ENCODE measurements around the gene GIT2. TPM values are rescaled to one million over a fixed set of nuclear protein-coding genes. Genes with fewer than 3 reads are reported as not detected.

GIT2 gene
- total RNA-seq, 1 donor from 2014 or later, result 40.7 TPM

- no peaks in the 10 kb centered on the region for H3K9me3 Mint-ChIP-seq (ENCODE audit: low read depth)
- peaks cover 2% of the 10 kb centered on the region for H3K27me3 Mint-ChIP-seq
- no peak for DNase-seq (ENCODE audit: low spot score, unreplicated experiment)
- no peak overlapping the region for H3K4me3 Mint-ChIP-seq (ENCODE audit: low read depth)
- peaks cover 16% of the 10 kb centered on the region for H3K4me1 Mint-ChIP-seq (ENCODE audit: low read depth)
- no peak for TF ChIP-seq CTCF (IDR thresholded peaks at IDR 0.05; ENCODE audit: unreplicated experiment)
- H3K27ac Mint-ChIP-seq, result no peak overlapping the region
- H3K36me3 Mint-ChIP-seq (ENCODE audit: insufficient read depth), result no peaks in the 10 kb centered on the region
These were observed 99.1 kb downstream of the GIT2 start for GRCh38 chr12:109897029-109897428.

GRCh38 chr12:109896188-109896587 lies 100.0 kb downstream of the GIT2 start:
- peaks cover 3% of the 10 kb centered on the region for H3K27me3 Mint-ChIP-seq
- H3K4me1 Mint-ChIP-seq (ENCODE audit: low read depth), result peaks cover 9% of the 10 kb centered on the region
- H3K9me3 Mint-ChIP-seq (ENCODE audit: low read depth), result no peaks in the 10 kb centered on the region
- H3K4me3 Mint-ChIP-seq (ENCODE audit: low read depth), result no peak overlapping the region
- no peak overlapping the region for H3K27ac Mint-ChIP-seq
- DNase-seq (ENCODE audit: low spot score, unreplicated experiment), result no peak
- TF ChIP-seq CTCF (IDR thresholded peaks at IDR 0.05; ENCODE audit: unreplicated experiment), result no peak
- no peaks in the 10 kb centered on the region for H3K36me3 Mint-ChIP-seq (ENCODE audit: insufficient read depth)

GRCh38 chr12:109894939-109895338 lies 101.2 kb downstream of the GIT2 start:
- Mint-ChIP-seq H3K27me3 (peaks cover 6% of the 10 kb centered on the region), H3K9me3 (ENCODE audit: low read depth) (no peaks in the 10 kb centered on the region), H3K36me3 (ENCODE audit: insufficient read depth) (no peaks in the 10 kb centered on the region), H3K4me1 (ENCODE audit: low read depth) (peaks cover under 1% of the 10 kb centered on the region), H3K4me3 (ENCODE audit: low read depth) (no peak overlapping the region), H3K27ac (no peak overlapping the region)
- TF ChIP-seq CTCF (IDR thresholded peaks at IDR 0.05; ENCODE audit: unreplicated experiment), result no peak
- DNase-seq (ENCODE audit: low spot score, unreplicated experiment), result no peak

- DNase-seq (ENCODE audit: low spot score, unreplicated experiment), result no peak
- H3K27ac Mint-ChIP-seq, result no peak overlapping the region
- peaks cover 10% of the 10 kb centered on the region for H3K27me3 Mint-ChIP-seq
- H3K9me3 Mint-ChIP-seq (ENCODE audit: low read depth), result no peaks in the 10 kb centered on the region
- TF ChIP-seq CTCF (IDR thresholded peaks at IDR 0.05; ENCODE audit: unreplicated experiment), result no peak
- no peaks in the 10 kb centered on the region for H3K36me3 Mint-ChIP-seq (ENCODE audit: insufficient read depth)
- no peak overlapping the region for H3K4me3 Mint-ChIP-seq (ENCODE audit: low read depth)
- no peaks in the 10 kb centered on the region for H3K4me1 Mint-ChIP-seq (ENCODE audit: low read depth)
These were observed 102.7 kb downstream of the GIT2 start for GRCh38 chr12:109893261-109893995.

- H3K9me3 Mint-ChIP-seq (ENCODE audit: low read depth), result no peaks in the 10 kb centered on the region
- no peak overlapping the region for H3K27ac Mint-ChIP-seq
- no peaks in the 10 kb centered on the region for H3K36me3 Mint-ChIP-seq (ENCODE audit: insufficient read depth)
- no peak overlapping the region for H3K4me3 Mint-ChIP-seq (ENCODE audit: low read depth)
- no peak for DNase-seq (ENCODE audit: low spot score, unreplicated experiment)
- no peak for TF ChIP-seq CTCF (IDR thresholded peaks at IDR 0.05; ENCODE audit: unreplicated experiment)
- peaks cover 11% of the 10 kb centered on the region for H3K27me3 Mint-ChIP-seq
- no peaks in the 10 kb centered on the region for H3K4me1 Mint-ChIP-seq (ENCODE audit: low read depth)
These were observed 103.4 kb downstream of the GIT2 start for GRCh38 chr12:109892748-109893147.

All from progenitor cell of endocrine pancreas (in vitro differentiated cells).